Smooth muscle cell (in vitro differentiated cells): Measurements from ENCODE around the gene HDDC2. TPM values are rescaled to one million over a fixed set of nuclear protein-coding genes. Genes with fewer than 3 reads are reported as not detected.

Experiments
- DNase-seq: peaks from one replicate; lab custom pipeline; 2025; ENCODE audit not compliant: unreplicated experiment; lab: John Stamatoyannopoulos, UW
- H2AFZ ChIP-seq: fragments of 200-600 bp; sonication (generic); 2 replicates; pipeline ENCODE4 v1.6.0; 2016; ENCODE audit warnings: antibody characterized with exemption, low read depth, mild to moderate bottlenecking
- H3F3A ChIP-seq: fragments of 200-600 bp; sonication (generic); 2 replicates; pipeline ENCODE4 v1.6.0; 2017; ENCODE audit warnings: antibody characterized with exemption, low read depth
- H3K27ac ChIP-seq: fragments of 200-600 bp; sonication (generic); 2 replicates; pipeline ENCODE4 v1.5.1; 2016; ENCODE audit warnings: low read depth, mild to moderate bottlenecking
- H3K27me3 ChIP-seq: fragments of 200-600 bp; sonication (generic); 2 replicates; pipeline ENCODE4 v1.6.1; 2016; ENCODE audit warnings: low read depth, mild to moderate bottlenecking
- H3K36me3 ChIP-seq: fragments of 200-600 bp; sonication (generic); 2 replicates; pipeline ENCODE4 v1.5.1; 2016; ENCODE audit warnings: low read depth
- H3K4me1 ChIP-seq: fragments of 200-600 bp; sonication (generic); 2 replicates; pipeline ENCODE4 v1.5.1; 2016; ENCODE audit warnings: low read depth
- H3K4me2 ChIP-seq: fragments of 200-600 bp; sonication (generic); 2 replicates; pipeline ENCODE4 v1.6.0; 2016; ENCODE audit warnings: mild to moderate bottlenecking
- H3K4me3 ChIP-seq: fragments of 200-600 bp; sonication (generic); 2 replicates; pipeline ENCODE4 v1.5.1; 2016; ENCODE audit warnings: mild to moderate bottlenecking
- H3K79me2 ChIP-seq: fragments of 200-600 bp; sonication (generic); 2 replicates; pipeline ENCODE4 v1.6.0; 2016; ENCODE audit warnings: low read depth, mild to moderate bottlenecking
- H3K9ac ChIP-seq: fragments of 200-600 bp; sonication (generic); 2 replicates; pipeline ENCODE4 v1.6.0; 2016; ENCODE audit warnings: low read depth
- H3K9me3 ChIP-seq: fragments of 200-600 bp; sonication (generic); replicated peaks from 2 replicates; pipeline ENCODE4 v1.5.1; 2016; ENCODE audit warnings: low read depth
- H4K20me1 ChIP-seq: fragments of 200-600 bp; sonication (generic); 2 replicates; pipeline ENCODE4 v1.6.0; 2016; ENCODE audit warnings: low read depth
- CTCF ChIP-seq: fragments of 200-600 bp; sonication (generic); IDR thresholded peaks from 2 replicates; pipeline ENCODE4 v1.5.1; 2017; ENCODE audit warnings: borderline replicate concordance, mild to moderate bottlenecking, antibody characterized with exemption; ENCODE audit not compliant: insufficient read depth, poor library complexity, severe bottlenecking
- WGBS: methylation state at CpG from one replicate; pipeline ENCODE4 v1.1.7; 2016; ENCODE audit warnings: low lambda C conversion rate; 5-methylcytosine and 5-hydroxymethylcytosine counted together
- polyA plus RNA-seq: library from polyadenylated mRNA; unstranded; fragments of >200 nt; fragmentation: Nextera tagmentation; extraction: Ambion mirVana; gene quantifications from 2 replicates; pipeline ENCODE4 v1.2.1, GENCODE V29; 2016
- total RNA-seq: library from RNA; depleted of rRNA; stranded (reverse); fragments of >200 nt; gene quantifications from 2 replicates; pipeline ENCODE4 v1.2.3, GENCODE V29; 2014

HDDC2 gene
- total and polyA plus RNA-seq, 2 experiments from 2014 or later = 104 to 114 TPM

DNA sequence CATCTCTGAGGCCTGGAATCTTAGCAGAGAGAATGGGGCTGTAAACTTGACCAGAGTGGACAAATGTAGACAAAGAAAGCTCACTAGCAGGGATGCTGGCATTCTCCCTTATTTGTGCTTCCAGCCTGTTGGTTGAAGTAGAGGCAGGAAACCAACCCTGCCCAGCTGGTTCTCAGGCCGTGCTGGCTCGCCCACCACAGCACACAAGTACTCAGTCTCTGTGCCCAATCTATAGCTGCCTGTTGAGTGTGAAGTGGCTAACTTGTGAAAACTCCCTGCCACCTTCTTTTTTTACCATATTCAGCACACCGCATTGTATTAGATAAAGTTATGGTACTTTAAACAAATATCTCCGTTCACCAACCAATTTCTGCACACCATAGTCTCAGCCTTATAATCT lies 37.3 kb downstream of the HDDC2 start:
- TF ChIP-seq CTCF = no peak
- no peak overlapping the region for H3K27ac ChIP-seq
- H3F3A ChIP-seq = no peaks in the 10 kb centered on the region
- no peaks in the 10 kb centered on the region for H3K36me3 ChIP-seq
- H3K4me1 ChIP-seq = no peaks in the 10 kb centered on the region
- H3K4me2 ChIP-seq = no peak overlapping the region
- H2AFZ ChIP-seq = no peak overlapping the region
- WGBS = 80% methylated on average over 4 of the region's 4 CpGs
- no peak overlapping the region for H3K9ac ChIP-seq
- H4K20me1 ChIP-seq = no peaks in the 10 kb centered on the region
- DNase-seq = no peak
- no peaks in the 10 kb centered on the region for H3K79me2 ChIP-seq
- H3K9me3 ChIP-seq = no peaks in the 10 kb centered on the region
- no peaks in the 10 kb centered on the region for H3K27me3 ChIP-seq
- H3K4me3 ChIP-seq = no peak overlapping the region

DNA sequence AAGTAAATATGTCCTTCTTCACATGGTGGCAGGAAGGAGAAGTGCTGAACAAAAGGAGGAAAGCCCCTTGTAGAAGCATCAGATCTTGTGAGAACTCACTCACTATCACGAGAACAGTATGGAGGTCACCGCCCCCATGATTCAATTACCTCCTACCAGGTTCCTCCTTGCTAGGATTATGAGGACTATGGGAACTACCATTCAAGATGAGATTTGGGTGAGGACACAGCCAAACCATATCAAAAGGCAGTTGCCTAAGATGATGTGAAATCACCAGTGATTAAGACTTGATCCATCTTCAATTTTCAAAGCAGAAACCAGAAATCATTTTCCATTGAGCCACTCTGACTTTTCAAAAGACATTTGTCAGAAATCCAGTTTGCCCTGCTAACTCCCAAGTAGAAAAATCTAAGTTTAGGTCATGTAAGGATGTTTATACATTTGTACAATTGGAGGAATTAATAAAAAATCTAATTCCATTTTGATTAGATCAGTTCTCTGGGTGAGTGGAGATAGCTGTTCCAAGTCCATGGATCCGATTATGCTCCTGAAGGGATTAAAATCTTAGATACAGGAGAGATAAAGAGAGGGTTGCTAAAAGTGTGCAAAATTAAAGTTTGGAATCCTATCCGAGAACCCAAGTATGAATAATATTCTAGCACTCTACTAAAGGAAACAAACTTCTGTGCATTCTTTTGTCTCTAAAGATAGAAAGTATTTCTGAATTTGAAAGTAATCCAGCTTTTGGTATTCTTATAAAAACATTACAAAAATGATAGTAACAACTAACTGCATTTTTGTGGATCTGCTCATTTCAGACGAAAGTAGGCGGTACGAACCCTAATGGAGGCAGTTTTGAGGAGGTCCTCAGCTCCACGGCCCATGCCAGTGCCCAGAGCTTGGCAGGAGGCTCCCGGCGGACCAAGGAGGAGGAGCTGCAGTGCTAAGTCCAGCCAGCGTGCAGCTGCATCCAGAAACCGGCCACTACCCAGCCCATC lies 39.5 kb downstream of the HDDC2 start:
- Histone ChIP-seq H3K9me3 (no peaks in the 10 kb centered on the region), H3K9ac (no peak overlapping the region), H3F3A (no peaks in the 10 kb centered on the region), H3K27me3 (no peaks in the 10 kb centered on the region), H4K20me1 (no peaks in the 10 kb centered on the region), H3K4me3 (no peak overlapping the region), H3K4me1 (no peaks in the 10 kb centered on the region), H3K4me2 (no peak overlapping the region), H3K36me3 (no peaks in the 10 kb centered on the region), H3K79me2 (no peaks in the 10 kb centered on the region), H3K27ac (no peak overlapping the region), H2AFZ (no peak overlapping the region)
- TF ChIP-seq CTCF = no peak
- no peak for DNase-seq
- 93% methylated on average over 12 of the region's 12 CpGs for WGBS

GRCh38 chr6:125259354-125259736 lies 42.4 kb downstream of the HDDC2 start:
- DNase-seq = no peak
- Histone ChIP-seq H3K9me3 (no peaks in the 10 kb centered on the region), H3K4me1 (no peaks in the 10 kb centered on the region), H3K27me3 (no peaks in the 10 kb centered on the region), H4K20me1 (no peaks in the 10 kb centered on the region), H3K4me2 (no peak overlapping the region), H3K27ac (no peak overlapping the region), H3K9ac (no peak overlapping the region), H2AFZ (no peak overlapping the region), H3F3A (no peaks in the 10 kb centered on the region), H3K36me3 (no peaks in the 10 kb centered on the region), H3K79me2 (no peaks in the 10 kb centered on the region), H3K4me3 (no peak overlapping the region)
- WGBS = 78% methylated on average over 2 of the region's 2 CpGs
- TF ChIP-seq CTCF = no peak
